SJSA1 (cell line): ENCODE data around the gene ZC3H18. TPM values are rescaled to one million over a fixed set of nuclear protein-coding genes. Genes with fewer than 3 reads are reported as not detected.

Source experiments
- DNase-seq, 2 experiments: peaks; one replicate each; pipeline ENCODE4 v3.0.0-alpha.2; 2015 to 2020; ENCODE audit warnings: low spot score in 2 of 2, low read depth in 1 of 2
- H3K27ac ChIP-seq: fragments of 250-450 bp; sonication (Bioruptor Pico); 2 replicates; pipeline ENCODE4 v1.5.1; 2020; ENCODE audit warnings: mild to moderate bottlenecking, moderate library complexity
- H3K27me3 ChIP-seq: fragments of 250-450 bp; sonication (Bioruptor Pico); replicated peaks from 2 replicates; pipeline ENCODE4 v1.5.1; 2020; ENCODE audit warnings: mild to moderate bottlenecking, moderate library complexity
- H3K36me3 ChIP-seq: fragments of 250-450 bp; sonication (Bioruptor Pico); 2 replicates; pipeline ENCODE4 v1.5.1; 2020; ENCODE audit warnings: mild to moderate bottlenecking
- H3K4me1 ChIP-seq: fragments of 250-450 bp; sonication (Bioruptor Pico); replicated peaks from 2 replicates; pipeline ENCODE4 v1.6.1; 2021; ENCODE audit warnings: mild to moderate bottlenecking
- H3K4me3 ChIP-seq: fragments of 250-450 bp; sonication (Bioruptor Pico); 2 replicates; pipeline ENCODE4 v1.5.1; 2020; ENCODE audit warnings: mild to moderate bottlenecking
- H3K9me3 ChIP-seq: fragments of 250-450 bp; sonication (Bioruptor Pico); replicated peaks from 2 replicates; pipeline ENCODE4 v1.5.1; 2020; ENCODE audit warnings: mild to moderate bottlenecking
- total RNA-seq: library from RNA; depleted of rRNA; stranded (reverse); fragments of >200 nt; shearing (Covaris generic); gene quantifications from 2 replicates; pipeline ENCODE4 v1.2.3, GENCODE V29; 2014

The ZC3H18 gene
- total RNA-seq, 1 experiment from 2014 or later = 14.6 TPM

DNA sequence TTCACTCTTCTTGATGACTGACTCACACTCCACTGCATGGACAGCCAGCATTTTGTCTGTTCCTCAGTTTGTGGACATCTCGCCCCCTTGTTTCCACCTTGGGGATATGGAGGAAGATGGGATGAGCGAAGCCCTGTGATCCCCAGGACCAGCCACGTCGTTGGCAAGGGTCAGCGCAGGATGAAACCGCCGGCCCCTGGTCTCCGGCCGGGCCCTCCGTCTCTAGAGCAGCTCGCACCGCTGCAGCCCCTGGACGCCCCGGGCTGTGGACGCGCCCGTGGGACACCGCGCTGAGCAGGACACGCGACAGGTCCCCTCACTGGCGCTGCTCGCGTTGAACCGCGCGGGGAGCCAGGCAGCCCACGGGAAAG lies 604 bp upstream of the ZC3H18 start:
- DNase-seq = no peak
- Histone ChIP-seq H3K4me3 (peak overlapping the region; percentile 81), H3K36me3 (peaks cover 26% of the 10 kb centered on the region), H3K4me1 (peaks cover 15% of the 10 kb centered on the region), H3K27me3 (no peaks in the 10 kb centered on the region), H3K9me3 (no peaks in the 10 kb centered on the region), H3K27ac (no peak overlapping the region)

DNA sequence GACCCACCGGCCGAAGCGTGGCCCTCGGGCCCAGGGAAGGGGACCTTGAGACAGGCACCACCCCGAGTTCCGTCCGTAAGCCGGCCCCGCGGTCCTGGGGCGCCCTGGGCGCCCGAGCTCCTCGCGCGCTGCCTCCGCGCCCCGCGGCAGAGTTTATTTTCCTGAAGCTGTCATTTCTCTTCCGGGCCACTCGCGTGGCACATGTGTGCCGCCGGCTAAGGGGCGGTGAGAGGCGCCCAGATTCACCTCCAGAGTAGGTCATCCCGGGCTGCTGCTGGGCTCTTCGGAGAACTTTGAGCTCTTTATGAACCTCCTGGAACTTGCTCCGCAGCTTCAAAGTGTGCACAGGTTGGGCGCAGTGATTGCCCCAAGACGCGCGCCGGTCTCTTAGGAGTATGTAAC lies 489 bp downstream of the ZC3H18 start:
- Histone ChIP-seq H3K4me3 (peak overlapping the region; percentile 81), H3K4me1 (peaks cover 15% of the 10 kb centered on the region), H3K9me3 (no peaks in the 10 kb centered on the region), H3K27ac (peak overlapping the region; percentile 46; the same call in 1 of the 2 replicates), H3K27me3 (no peaks in the 10 kb centered on the region), H3K36me3 (peaks cover 34% of the 10 kb centered on the region)
- peak in 1 of 2 experiments; percentile 49 for DNase-seq

- Histone ChIP-seq H3K27ac (no peak overlapping the region), H3K36me3 (peaks cover 71% of the 10 kb centered on the region), H3K4me3 (no peak overlapping the region), H3K4me1 (peaks cover 9% of the 10 kb centered on the region), H3K27me3 (no peaks in the 10 kb centered on the region), H3K9me3 (no peaks in the 10 kb centered on the region)
- DNase-seq = no peak
Measured at GRCh38 chr16:88575251-88575650, 5.0 kb downstream of the ZC3H18 start.

- no peaks in the 10 kb centered on the region for H3K27me3 ChIP-seq
- DNase-seq = no peak
- no peaks in the 10 kb centered on the region for H3K9me3 ChIP-seq
- no peak overlapping the region for H3K27ac ChIP-seq
- H3K36me3 ChIP-seq = peaks cover 82% of the 10 kb centered on the region
- H3K4me1 ChIP-seq = peaks cover 6% of the 10 kb centered on the region
- no peak overlapping the region for H3K4me3 ChIP-seq
Measured at GRCh38 chr16:88576307-88576706, 6.1 kb downstream of the ZC3H18 start.

- no peaks in the 10 kb centered on the region for H3K27me3 ChIP-seq
- H3K4me3 ChIP-seq = no peak overlapping the region
- peaks cover 81% of the 10 kb centered on the region for H3K36me3 ChIP-seq
- H3K4me1 ChIP-seq = no peaks in the 10 kb centered on the region
- no peak for DNase-seq
- no peak overlapping the region for H3K27ac ChIP-seq
- no peaks in the 10 kb centered on the region for H3K9me3 ChIP-seq
Measured at GRCh38 chr16:88577166-88577565, 7.0 kb downstream of the ZC3H18 start.

DNA sequence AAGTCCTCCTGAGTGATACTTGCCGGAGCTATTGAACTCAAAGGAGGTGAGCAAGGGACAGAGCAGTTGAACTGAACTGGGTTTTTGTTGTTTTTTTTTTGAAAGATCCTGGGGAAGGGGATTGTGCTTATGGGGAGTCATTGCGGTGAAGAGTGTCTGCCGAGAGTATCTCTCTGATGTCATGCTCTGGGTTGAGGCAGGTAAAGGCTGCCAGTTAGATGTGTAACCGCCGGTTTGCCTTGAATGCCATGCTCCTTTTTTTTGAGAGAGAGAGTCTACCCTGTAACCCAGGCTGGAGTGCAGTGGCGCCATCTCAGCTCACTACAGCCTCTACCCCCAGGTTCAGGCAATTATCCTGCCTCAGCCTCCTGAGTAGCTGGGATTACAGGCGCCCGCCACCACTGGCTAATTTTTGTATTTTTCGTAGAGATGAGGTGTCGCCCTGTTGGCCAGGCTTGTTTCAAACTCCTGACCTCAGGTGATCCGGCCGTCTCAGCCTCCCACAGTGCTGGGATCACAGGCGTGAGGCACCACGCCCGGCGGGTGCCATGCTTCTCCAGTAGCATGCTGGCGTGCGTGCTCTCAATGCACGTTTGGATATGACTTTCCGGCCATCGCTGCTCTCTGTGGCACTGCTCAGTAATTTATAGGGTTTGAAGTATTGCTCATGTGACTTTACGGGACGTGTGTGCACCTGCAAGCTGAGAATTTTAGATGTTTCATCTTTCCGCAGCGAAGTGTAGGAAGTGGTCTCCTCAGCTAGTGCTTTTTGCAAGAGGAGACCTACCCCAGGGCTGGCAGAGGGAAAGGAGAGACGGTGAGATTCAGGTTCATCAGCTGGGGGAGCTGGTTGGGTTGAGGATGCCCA lies 8.5 kb downstream of the ZC3H18 start:
- Histone ChIP-seq H3K36me3 (peaks cover 82% of the 10 kb centered on the region), H3K4me1 (no peaks in the 10 kb centered on the region), H3K9me3 (no peaks in the 10 kb centered on the region), H3K27ac (no peak overlapping the region), H3K4me3 (no peak overlapping the region), H3K27me3 (no peaks in the 10 kb centered on the region)
- DNase-seq = no peak

- Histone ChIP-seq H3K27ac (no peak overlapping the region), H3K9me3 (no peaks in the 10 kb centered on the region), H3K4me3 (no peak overlapping the region), H3K27me3 (no peaks in the 10 kb centered on the region), H3K4me1 (no peaks in the 10 kb centered on the region), H3K36me3 (peaks cover 87% of the 10 kb centered on the region)
- DNase-seq = no peak
Measured at GRCh38 chr16:88580371-88580770, 10.2 kb downstream of the ZC3H18 start.

DNA sequence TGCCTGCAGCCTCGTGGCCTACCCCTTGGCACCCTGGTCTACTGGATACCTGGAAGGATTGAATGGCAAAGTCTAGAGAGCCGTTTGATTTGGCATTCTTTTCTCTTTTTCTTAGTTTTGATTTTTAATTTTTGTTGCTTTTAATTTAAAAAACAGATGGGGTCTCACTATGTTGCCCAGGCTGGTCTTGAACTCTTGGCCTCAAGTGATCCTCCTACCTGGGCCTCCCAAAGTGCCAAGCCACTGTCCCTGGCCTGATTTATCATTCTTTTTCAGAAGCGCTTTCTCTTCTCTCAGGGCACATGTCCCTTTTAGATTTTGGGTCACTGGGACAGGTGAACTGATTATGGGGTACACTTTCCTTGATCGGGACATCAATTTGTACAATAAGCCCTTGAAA lies 10.8 kb downstream of the ZC3H18 start:
- no peak overlapping the region for H3K27ac ChIP-seq
- no peaks in the 10 kb centered on the region for H3K27me3 ChIP-seq
- no peak for DNase-seq
- H3K4me1 ChIP-seq = no peaks in the 10 kb centered on the region
- H3K9me3 ChIP-seq = no peaks in the 10 kb centered on the region
- no peak overlapping the region for H3K4me3 ChIP-seq
- H3K36me3 ChIP-seq = peaks cover 83% of the 10 kb centered on the region

GRCh38 chr16:88582912-88583575 lies 12.8 kb downstream of the ZC3H18 start:
- no peaks in the 10 kb centered on the region for H3K9me3 ChIP-seq
- no peak for DNase-seq
- no peaks in the 10 kb centered on the region for H3K27me3 ChIP-seq
- no peak overlapping the region for H3K27ac ChIP-seq
- no peaks in the 10 kb centered on the region for H3K4me1 ChIP-seq
- H3K4me3 ChIP-seq = no peak overlapping the region
- peaks cover 83% of the 10 kb centered on the region for H3K36me3 ChIP-seq

DNA sequence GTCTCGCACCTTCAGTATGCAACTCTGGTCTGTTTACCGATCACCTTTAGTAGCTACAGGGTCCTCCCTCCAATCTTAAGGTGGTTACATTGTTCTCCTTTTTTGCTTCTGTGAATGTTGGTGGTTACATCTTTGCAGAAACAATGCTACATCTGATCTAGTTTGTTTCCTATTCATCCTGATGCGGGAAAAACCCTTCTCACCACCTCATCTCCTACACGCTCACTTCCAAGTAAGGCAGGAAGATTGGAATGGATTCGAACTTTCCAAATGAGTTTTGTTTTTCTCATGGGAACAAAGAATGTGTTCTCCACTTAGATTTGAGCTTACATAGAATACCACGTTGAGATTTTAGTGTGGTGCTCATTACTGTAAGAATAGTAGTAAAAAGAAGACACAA lies 14.5 kb downstream of the ZC3H18 start:
- H3K9me3 ChIP-seq = no peaks in the 10 kb centered on the region
- no peaks in the 10 kb centered on the region for H3K27me3 ChIP-seq
- DNase-seq = no peak
- no peak overlapping the region for H3K4me3 ChIP-seq
- no peaks in the 10 kb centered on the region for H3K4me1 ChIP-seq
- H3K27ac ChIP-seq = no peak overlapping the region
- H3K36me3 ChIP-seq = peaks cover 85% of the 10 kb centered on the region

GRCh38 chr16:88585269-88585668 lies 15.1 kb downstream of the ZC3H18 start:
- H3K9me3 ChIP-seq = no peaks in the 10 kb centered on the region
- H3K27ac ChIP-seq = no peak overlapping the region
- no peaks in the 10 kb centered on the region for H3K4me1 ChIP-seq
- H3K4me3 ChIP-seq = no peak overlapping the region
- no peak for DNase-seq
- H3K27me3 ChIP-seq = no peaks in the 10 kb centered on the region
- peaks cover 87% of the 10 kb centered on the region for H3K36me3 ChIP-seq

- no peak overlapping the region for H3K4me3 ChIP-seq
- no peaks in the 10 kb centered on the region for H3K4me1 ChIP-seq
- H3K9me3 ChIP-seq = no peaks in the 10 kb centered on the region
- H3K27ac ChIP-seq = no peak overlapping the region
- no peak for DNase-seq
- H3K27me3 ChIP-seq = no peaks in the 10 kb centered on the region
- peaks cover 86% of the 10 kb centered on the region for H3K36me3 ChIP-seq
Measured at GRCh38 chr16:88585927-88586581, 15.9 kb downstream of the ZC3H18 start.

- no peaks in the 10 kb centered on the region for H3K4me1 ChIP-seq
- no peaks in the 10 kb centered on the region for H3K9me3 ChIP-seq
- H3K27me3 ChIP-seq = no peaks in the 10 kb centered on the region
- no peak overlapping the region for H3K27ac ChIP-seq
- no peak overlapping the region for H3K4me3 ChIP-seq
- DNase-seq = no peak
- H3K36me3 ChIP-seq = peaks cover 83% of the 10 kb centered on the region
Measured at GRCh38 chr16:88588148-88588547, 17.9 kb downstream of the ZC3H18 start.

DNA sequence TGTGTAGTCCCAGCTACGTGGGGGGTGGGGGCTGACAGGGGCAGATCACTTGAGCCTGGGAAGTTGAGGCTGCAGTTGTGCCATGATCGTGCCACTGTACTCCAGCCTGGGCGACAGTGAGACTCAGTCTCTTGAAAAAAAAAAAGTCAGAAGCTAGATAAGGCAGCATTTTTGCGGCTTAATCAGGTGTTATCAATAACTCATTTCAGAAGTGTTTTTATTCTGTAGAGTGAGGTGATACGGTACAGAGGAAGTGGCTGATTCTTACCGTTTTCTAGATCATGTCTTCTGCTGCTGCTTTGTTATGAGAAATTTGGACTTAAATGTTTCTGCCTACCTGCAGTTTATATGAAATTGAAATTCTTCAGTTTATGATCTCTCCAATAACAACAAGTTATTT lies 18.6 kb downstream of the ZC3H18 start:
- DNase-seq = no peak
- Histone ChIP-seq H3K27ac (no peak overlapping the region), H3K27me3 (no peaks in the 10 kb centered on the region), H3K4me1 (no peaks in the 10 kb centered on the region), H3K36me3 (peaks cover 83% of the 10 kb centered on the region), H3K4me3 (no peak overlapping the region), H3K9me3 (no peaks in the 10 kb centered on the region)
